Measurements from ENCODE around the gene USP43. TPM values are rescaled to one million over a fixed set of nuclear protein-coding genes. Genes with fewer than 3 reads are reported as not detected.
"Not testable (repeated sequence)": the region's sequence is repeated elsewhere in the genome, so short reads cannot be mapped to it uniquely, and the experiment has no call there.

The USP43 gene
- total RNA-seq (under 1 TPM; 0.16 to 0.35 (median 0.23) TPM), total RNA-seq (0.13 to 1.0 (median 0.32) reads per million in 29 experiments)
- 0.20 TPM for total RNA-seq (2013)

DNA sequence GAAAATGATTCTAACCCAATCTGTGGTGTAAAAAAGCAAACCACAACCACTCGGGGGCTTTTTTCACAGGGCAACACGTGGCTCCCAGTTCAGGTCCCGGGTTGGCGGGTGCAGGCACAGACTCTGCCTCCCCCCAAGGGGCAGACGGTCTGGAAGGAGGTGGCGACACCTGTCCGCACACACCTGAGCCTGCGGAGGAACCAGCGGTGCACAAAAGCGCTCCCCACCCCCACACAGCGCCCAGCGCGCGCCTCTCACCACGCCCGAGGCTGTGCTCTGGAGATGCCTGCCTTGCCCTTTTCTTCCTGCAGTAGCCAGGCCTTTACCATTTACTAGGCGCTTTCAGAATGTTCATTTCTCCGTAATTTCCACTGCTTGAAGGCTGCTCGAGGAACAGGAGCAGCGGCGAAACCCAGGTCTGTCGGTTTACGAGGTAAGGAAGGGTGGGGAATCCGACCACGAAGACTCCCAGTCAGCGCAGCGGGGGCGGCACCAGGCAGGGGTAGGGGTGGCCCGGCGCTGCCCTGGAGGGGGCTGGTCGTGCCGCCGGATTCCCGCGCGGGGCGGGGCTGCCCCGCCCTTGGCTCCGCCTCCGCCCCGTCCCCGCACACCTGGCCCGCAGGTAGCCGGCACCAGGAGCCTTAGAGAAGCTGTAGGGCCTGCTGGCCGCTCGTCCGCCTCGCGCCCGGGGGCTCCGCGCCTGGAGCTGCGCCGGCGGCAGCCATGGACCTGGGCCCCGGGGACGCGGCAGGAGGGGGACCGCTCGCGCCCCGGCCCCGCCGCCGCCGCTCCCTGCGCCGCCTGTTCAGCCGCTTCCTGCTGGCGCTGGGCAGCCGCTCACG is at the start of gene USP43:
Gene USP43 (plus strand): TSS at position 608 of the 842 bp plus-strand sequence. CDS start 116 bp downstream, at position 724.
- DNase-seq (peak in 10 of 35 experiments; percentile 2 to 25 (median 6)), ATAC-seq (replicated peaks in 1 of 4) (peak; percentile 44 to 63 (median 56))
- Mint-ChIP-seq H3K36me3 (no peaks in the 10 kb centered on the region), H3K4me1 (peaks cover 8 to 15% (median 14%) of the 10 kb centered on the region in 3 donors), H3K4me3 (peak within 1 kb of the TSS; percentile 74 to 79 (median 77)), H3K27me3 (peaks cover 48 to 55% of the 10 kb centered on the region in 2 donors), H3K9me3 (no peaks in the 10 kb centered on the region), H3K27ac (peak within 1 kb of the TSS in 1 of 2 donors; percentile 47)
- Histone ChIP-seq H3K4me1 (ENCODE audit: control insufficient read depth in 1 of 2, extremely low read depth in 1 of 2, insufficient read depth in 2 of 2, low read length in 2 of 2) (peaks cover 5 to 16% of the 10 kb centered on the region in 2 experiments), H3K4me3 (ENCODE audit: control insufficient read depth in 1 of 2, extremely low read depth in 1 of 2, low read length in 1 of 2) (peak within 1 kb of the TSS; percentile 41 to 77), H3K36me3 (ENCODE audit: control insufficient read depth in 2 of 2, extremely low read depth in 1 of 2, insufficient read depth in 1 of 2, low read length in 1 of 2) (no peaks in the 10 kb centered on the region), H3K9me3 (no peaks in the 10 kb centered on the region), H3K27ac (ENCODE audit: low read length) (no peak within 1 kb of the TSS), H3K27me3 (replicated peaks in 1 of 2; ENCODE audit: control insufficient read depth in 2 of 2, extremely low read depth in 1 of 2, insufficient read depth in 2 of 2, low read length in 1 of 2) (peaks cover 0 to 41% of the 10 kb centered on the region in 2 experiments)
- ChIA-PET CTCF (no interaction called here), POLR2A (no interaction called here)
- WGBS (ENCODE audit: insufficient coverage), result under 1% methylated on average over 69 of the region's 72 CpGs

- DNase-seq; CTCF ChIA-PET; H3K36me3 ChIP-seq (ENCODE audit: control insufficient read depth in 2 of 2, extremely low read depth in 1 of 2, insufficient read depth in 1 of 2, low read length in 1 of 2); H3K4me3 Mint-ChIP-seq; POLR2A ChIA-PET; H3K27ac ChIP-seq (ENCODE audit: low read length); H3K36me3 Mint-ChIP-seq; H3K9me3 ChIP-seq; H3K9me3 Mint-ChIP-seq; H3K27ac Mint-ChIP-seq; H3K4me1 ChIP-seq (ENCODE audit: control insufficient read depth in 1 of 2, extremely low read depth in 1 of 2, insufficient read depth in 2 of 2, low read length in 2 of 2); H3K4me3 ChIP-seq (ENCODE audit: control insufficient read depth in 1 of 2, extremely low read depth in 1 of 2, low read length in 1 of 2); ATAC-seq (replicated peaks in 1 of 4); H3K4me1 Mint-ChIP-seq: not testable (repeated sequence)
- peaks cover 0 to 14% of the 10 kb centered on the region in 2 experiments for H3K27me3 ChIP-seq (replicated peaks in 1 of 2; ENCODE audit: control insufficient read depth in 2 of 2, extremely low read depth in 1 of 2, insufficient read depth in 2 of 2, low read length in 1 of 2)
- peaks cover 12 to 18% of the 10 kb centered on the region in 2 donors for H3K27me3 Mint-ChIP-seq
- 95% methylated on average over 4 of the region's 5 CpGs for WGBS (ENCODE audit: insufficient coverage)
Measured at GRCh38 chr17:9597638-9598037, 47.7 kb upstream of the USP43 start.

GRCh38 chr17:9598661-9599060 is 46.7 kb upstream of the USP43 start:
- H3K9me3 ChIP-seq, result no peaks in the 10 kb centered on the region
- Mint-ChIP-seq H3K9me3 (no peaks in the 10 kb centered on the region), H3K4me1 (no peaks in the 10 kb centered on the region), H3K27ac (no peak overlapping the region), H3K36me3 (no peaks in the 10 kb centered on the region), H3K4me3 (no peak overlapping the region), H3K27me3 (peaks cover 14 to 18% of the 10 kb centered on the region in 2 donors)
- CTCF ChIA-PET, result interaction anchor here in 1 of 2 donors (0.6 kb wide), 1 partner anchor 17 kb away, joined by 4 read pairs; no protein-coding TSS in a partner anchor
- POLR2A ChIA-PET, result no interaction called here
- ATAC-seq (replicated peaks in 1 of 4) (no peak), DNase-seq (no peak)
- no peak overlapping the region for H3K4me3 ChIP-seq (ENCODE audit: control insufficient read depth in 1 of 2, extremely low read depth in 1 of 2, low read length in 1 of 2)
- 100% methylated on average over 1 of the region's 4 CpGs for WGBS (ENCODE audit: insufficient coverage)
- H3K27me3 ChIP-seq (replicated peaks in 1 of 2; ENCODE audit: control insufficient read depth in 2 of 2, extremely low read depth in 1 of 2, insufficient read depth in 2 of 2, low read length in 1 of 2), result peaks cover 0 to 14% of the 10 kb centered on the region in 2 experiments
- no peaks in the 10 kb centered on the region for H3K4me1 ChIP-seq (ENCODE audit: control insufficient read depth in 1 of 2, extremely low read depth in 1 of 2, insufficient read depth in 2 of 2, low read length in 2 of 2)
- no peak overlapping the region for H3K27ac ChIP-seq (ENCODE audit: low read length)
- no peaks in the 10 kb centered on the region for H3K36me3 ChIP-seq (ENCODE audit: control insufficient read depth in 2 of 2, extremely low read depth in 1 of 2, insufficient read depth in 1 of 2, low read length in 1 of 2)

- peaks cover 0 to 11% of the 10 kb centered on the region in 2 experiments for H3K27me3 ChIP-seq (replicated peaks in 1 of 2; ENCODE audit: control insufficient read depth in 2 of 2, extremely low read depth in 1 of 2, insufficient read depth in 2 of 2, low read length in 1 of 2)
- CTCF ChIA-PET; ATAC-seq (replicated peaks in 1 of 4); H3K4me1 Mint-ChIP-seq; H3K9me3 Mint-ChIP-seq; DNase-seq; H3K27ac Mint-ChIP-seq; H3K9me3 ChIP-seq; H3K4me3 ChIP-seq (ENCODE audit: control insufficient read depth in 1 of 2, extremely low read depth in 1 of 2, low read length in 1 of 2); H3K36me3 Mint-ChIP-seq; POLR2A ChIA-PET; H3K27ac ChIP-seq (ENCODE audit: low read length); H3K36me3 ChIP-seq (ENCODE audit: control insufficient read depth in 2 of 2, extremely low read depth in 1 of 2, insufficient read depth in 1 of 2, low read length in 1 of 2); H3K4me3 Mint-ChIP-seq; H3K4me1 ChIP-seq (ENCODE audit: control insufficient read depth in 1 of 2, extremely low read depth in 1 of 2, insufficient read depth in 2 of 2, low read length in 2 of 2): not testable (repeated sequence)
- peaks cover 21 to 22% of the 10 kb centered on the region in 2 donors for H3K27me3 Mint-ChIP-seq
- WGBS (ENCODE audit: insufficient coverage), result no CpG with 5 or more reads among the region's 5 CpGs
Measured at GRCh38 chr17:9604583-9604982, 40.7 kb upstream of the USP43 start.

GRCh38 chr17:9606453-9606852 is 38.9 kb upstream of the USP43 start:
- H3K27me3 ChIP-seq (replicated peaks in 1 of 2; ENCODE audit: control insufficient read depth in 2 of 2, extremely low read depth in 1 of 2, insufficient read depth in 2 of 2, low read length in 1 of 2), result peaks cover 0 to 3% of the 10 kb centered on the region in 2 experiments
- ATAC-seq (replicated peaks in 1 of 4), result no peak
- H3K36me3 ChIP-seq (ENCODE audit: control insufficient read depth in 2 of 2, extremely low read depth in 1 of 2, insufficient read depth in 1 of 2, low read length in 1 of 2), result no peaks in the 10 kb centered on the region
- DNase-seq, result no peak
- H3K9me3 ChIP-seq, result no peaks in the 10 kb centered on the region
- Mint-ChIP-seq H3K4me3 (no peak overlapping the region), H3K36me3 (no peaks in the 10 kb centered on the region), H3K27ac (no peak overlapping the region), H3K27me3 (peaks cover 18% of the 10 kb centered on the region in 2 donors), H3K4me1 (no peaks in the 10 kb centered on the region), H3K9me3 (no peaks in the 10 kb centered on the region)
- WGBS (ENCODE audit: insufficient coverage), result no CpG with 5 or more reads among the region's 6 CpGs
- CTCF ChIA-PET, result no interaction called here
- no peaks in the 10 kb centered on the region for H3K4me1 ChIP-seq (ENCODE audit: control insufficient read depth in 1 of 2, extremely low read depth in 1 of 2, insufficient read depth in 2 of 2, low read length in 2 of 2)
- POLR2A ChIA-PET, result no interaction called here
- no peak overlapping the region for H3K4me3 ChIP-seq (ENCODE audit: control insufficient read depth in 1 of 2, extremely low read depth in 1 of 2, low read length in 1 of 2)
- no peak overlapping the region for H3K27ac ChIP-seq (ENCODE audit: low read length)

DNA sequence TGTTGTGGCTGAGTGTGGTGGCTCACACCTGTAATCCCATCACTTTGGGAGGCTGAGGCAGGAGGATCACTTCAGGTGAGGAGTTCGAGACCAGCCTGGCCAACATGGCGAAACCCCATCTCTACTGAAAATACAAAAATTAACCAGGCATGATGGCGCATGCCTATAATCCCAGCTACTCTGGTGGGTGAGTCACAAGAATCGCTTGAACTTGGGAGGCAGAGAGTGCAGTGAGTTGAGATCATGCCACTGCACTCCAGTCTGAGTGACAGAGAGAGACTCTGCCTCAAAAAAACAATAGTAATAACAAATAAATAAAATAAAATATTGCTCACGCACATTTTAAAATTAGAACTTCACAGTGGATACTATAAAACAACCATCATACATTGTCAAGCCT is 38.3 kb upstream of the USP43 start:
- WGBS (ENCODE audit: insufficient coverage), result no CpG with 5 or more reads among the region's 5 CpGs
- ATAC-seq (replicated peaks in 1 of 4); H3K36me3 ChIP-seq (ENCODE audit: control insufficient read depth in 2 of 2, extremely low read depth in 1 of 2, insufficient read depth in 1 of 2, low read length in 1 of 2); H3K4me3 Mint-ChIP-seq; H3K4me3 ChIP-seq (ENCODE audit: control insufficient read depth in 1 of 2, extremely low read depth in 1 of 2, low read length in 1 of 2); POLR2A ChIA-PET; H3K27ac Mint-ChIP-seq; H3K27me3 ChIP-seq (replicated peaks in 1 of 2; ENCODE audit: control insufficient read depth in 2 of 2, extremely low read depth in 1 of 2, insufficient read depth in 2 of 2, low read length in 1 of 2); H3K4me1 Mint-ChIP-seq; H3K27ac ChIP-seq (ENCODE audit: low read length); DNase-seq; H3K9me3 Mint-ChIP-seq; H3K36me3 Mint-ChIP-seq; H3K4me1 ChIP-seq (ENCODE audit: control insufficient read depth in 1 of 2, extremely low read depth in 1 of 2, insufficient read depth in 2 of 2, low read length in 2 of 2); H3K9me3 ChIP-seq; CTCF ChIA-PET: not testable (repeated sequence)
- H3K27me3 Mint-ChIP-seq, result peaks cover 18 to 20% of the 10 kb centered on the region in 2 donors

Data from T-cell (primary cell).